ENCODE measurements around the gene FARP1.

The FARP1 gene

GRCh38 chr13:98452851-98453843, 310.3 kb downstream of the FARP1 start:
- DNase-seq: no peak

- no peak for DNase-seq
Measured at GRCh38 chr13:98454389-98454881, 311.5 kb downstream of the FARP1 start.

- DNase-seq: no peak
Measured at GRCh38 chr13:98456413-98456845, 313.5 kb downstream of the FARP1 start.

- no peak for DNase-seq
Measured at GRCh38 chr13:98457053-98457452, 314.2 kb downstream of the FARP1 start.

GRCh38 chr13:98458431-98458830, 315.5 kb downstream of the FARP1 start:
- no peak for DNase-seq

GRCh38 chr13:98459171-98459681, 316.3 kb downstream of the FARP1 start:
- no peak for DNase-seq

GRCh38 chr13:98459721-98460370, 317.0 kb downstream of the FARP1 start:
- no peak for DNase-seq

GRCh38 chr13:98460516-98460915, 317.6 kb downstream of the FARP1 start:
- DNase-seq: no peak

- no peak for DNase-seq
Measured at GRCh38 chr13:98461486-98462240, 318.8 kb downstream of the FARP1 start.

- DNase-seq: no peak
Measured at GRCh38 chr13:98462241-98462882, 319.5 kb downstream of the FARP1 start.

GRCh38 chr13:98462946-98463345, 320.1 kb downstream of the FARP1 start:
- no peak for DNase-seq

GRCh38 chr13:98466634-98467236, 323.8 kb downstream of the FARP1 start:
- no peak for DNase-seq

GRCh38 chr13:98467263-98467985, 324.5 kb downstream of the FARP1 start:
- no peak for DNase-seq

- DNase-seq: no peak
Measured at GRCh38 chr13:98468361-98468760, 325.5 kb downstream of the FARP1 start.

- DNase-seq: no peak
Measured at GRCh38 chr13:98468929-98469328, 326.0 kb downstream of the FARP1 start.

GRCh38 chr13:98470920-98471319, 328.0 kb downstream of the FARP1 start:
- DNase-seq: no peak

- DNase-seq: no peak
Measured at GRCh38 chr13:98471934-98472333, 329.0 kb downstream of the FARP1 start.

GRCh38 chr13:98473135-98473787, 330.4 kb downstream of the FARP1 start:
- DNase-seq: no peak

GRCh38 chr13:98473788-98474144, 330.9 kb downstream of the FARP1 start:
- DNase-seq: no peak

- DNase-seq: no peak
Measured at GRCh38 chr13:98474292-98474691, 331.4 kb downstream of the FARP1 start.

GRCh38 chr13:98474761-98475160, 331.9 kb downstream of the FARP1 start:
- no peak for DNase-seq

All from NCI-H2107 (cell line).